A549 (cell line): ENCODE results near the gene ADAMTS2.

Source experiments
- CBX2 ChIP-seq: fragments of 200-600 bp; sonication (generic); IDR thresholded peaks from 2 replicates; pipeline ENCODE4 v1.6.1; 2016; ENCODE audit warnings: low read depth, mild to moderate bottlenecking, borderline replicate concordance
- CEBPB ChIP-seq, 2 experiments: fragments of >200 bp in 1 of 2; sonication (Bioruptor Twin) in 1 of 2; formaldehyde crosslinking in 1 of 2; IDR thresholded peaks; 2 replicates each; pipeline ENCODE4 v1.6.1; 2012 to 2016
- FOSL2 ChIP-seq, 2 experiments: fragments of 450-650 bp in 1 of 2; fragments of >200 bp in 1 of 2; sonication (Bioruptor Twin) in 1 of 2; formaldehyde crosslinking; IDR thresholded peaks; 2 replicates each; pipeline versions ENCODE4 v1.5.0 to v1.6.1; 2016 to 2020; ENCODE audit warnings: mild to moderate bottlenecking in 1 of 2, moderate library complexity in 1 of 2
- POLR2A ChIP-seq: IDR thresholded peaks from 2 replicates; pipeline ENCODE4 v1.6.1; 2012; ENCODE audit warnings: mild to moderate bottlenecking, low read length
- SREBF2 ChIP-seq: fragments of 450-650 bp; IDR thresholded peaks from 2 replicates; pipeline ENCODE4 v1.6.1; 2014; ENCODE audit warnings: mild to moderate bottlenecking, moderate library complexity
- ZC3H11A ChIP-seq: fragments of 450-650 bp; IDR thresholded peaks from 2 replicates; pipeline ENCODE4 v1.6.1; 2014; ENCODE audit warnings: antibody characterized with exemption, mild to moderate bottlenecking
- ZFP36 ChIP-seq: fragments of 450-650 bp; IDR thresholded peaks from 2 replicates; pipeline ENCODE4 v1.6.1; 2014; ENCODE audit warnings: borderline replicate concordance; ENCODE audit not compliant: partially characterized antibody
- TF ChIP-seq, protein P1 (sequence below): fragments of >200 bp; sonication (Bioruptor Twin); formaldehyde crosslinking; IDR thresholded peaks from 3 replicates; pipeline ENCODE4 v1.5.1; 2016
- TF ChIP-seq, protein P2 (sequence below): fragments of 200-600 bp; sonication (generic); IDR thresholded peaks from 2 replicates; pipeline ENCODE4 v1.6.1; 2016; ENCODE audit warnings: antibody characterized with exemption, mild to moderate bottlenecking, moderate library complexity
- TF ChIP-seq, protein P3 (sequence below): IDR thresholded peaks from 2 replicates; pipeline ENCODE4 v1.6.1; 2012
- TF ChIP-seq, protein P4 (sequence below): fragments of 450-650 bp; IDR thresholded peaks from 2 replicates; pipeline ENCODE4 v1.6.1; 2014; ENCODE audit warnings: antibody characterized with exemption

DNA sequence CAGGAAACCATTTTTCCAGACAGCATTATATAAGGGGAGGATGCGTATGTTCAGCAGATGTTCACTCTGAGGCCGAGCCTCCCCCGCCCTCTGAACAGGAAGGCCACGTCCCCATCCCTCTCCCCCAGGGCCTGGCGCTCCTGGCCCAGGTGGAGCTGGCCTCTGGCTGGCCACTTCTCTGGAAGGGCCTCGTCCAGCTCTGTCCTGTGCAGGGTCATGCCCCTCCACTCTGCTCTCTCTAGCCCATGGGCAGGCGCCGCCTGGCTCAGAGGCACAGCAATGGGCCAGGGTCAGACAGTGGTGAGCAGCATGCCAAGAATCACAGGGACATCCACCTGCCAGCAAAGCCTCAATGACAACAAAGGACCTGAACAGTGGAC lies 34.2 kb downstream of the ADAMTS2 start:
- TF ChIP-seq, protein P1, sequence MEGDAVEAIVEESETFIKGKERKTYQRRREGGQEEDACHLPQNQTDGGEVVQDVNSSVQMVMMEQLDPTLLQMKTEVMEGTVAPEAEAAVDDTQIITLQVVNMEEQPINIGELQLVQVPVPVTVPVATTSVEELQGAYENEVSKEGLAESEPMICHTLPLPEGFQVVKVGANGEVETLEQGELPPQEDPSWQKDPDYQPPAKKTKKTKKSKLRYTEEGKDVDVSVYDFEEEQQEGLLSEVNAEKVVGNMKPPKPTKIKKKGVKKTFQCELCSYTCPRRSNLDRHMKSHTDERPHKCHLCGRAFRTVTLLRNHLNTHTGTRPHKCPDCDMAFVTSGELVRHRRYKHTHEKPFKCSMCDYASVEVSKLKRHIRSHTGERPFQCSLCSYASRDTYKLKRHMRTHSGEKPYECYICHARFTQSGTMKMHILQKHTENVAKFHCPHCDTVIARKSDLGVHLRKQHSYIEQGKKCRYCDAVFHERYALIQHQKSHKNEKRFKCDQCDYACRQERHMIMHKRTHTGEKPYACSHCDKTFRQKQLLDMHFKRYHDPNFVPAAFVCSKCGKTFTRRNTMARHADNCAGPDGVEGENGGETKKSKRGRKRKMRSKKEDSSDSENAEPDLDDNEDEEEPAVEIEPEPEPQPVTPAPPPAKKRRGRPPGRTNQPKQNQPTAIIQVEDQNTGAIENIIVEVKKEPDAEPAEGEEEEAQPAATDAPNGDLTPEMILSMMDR: no peak
- TF ChIP-seq SREBF2 (no peak), POLR2A (no peak), ZFP36 (no peak), CEBPB (IDR thresholded peaks at IDR 0.05) (no peak), FOSL2 (IDR thresholded peaks at IDR 0.05) (no peak), FOSL2 (CRISPR knock-in tag; IDR thresholded peaks at IDR 0.05) (no peak), ZC3H11A (no peak), CBX2 (no peak)
- TF ChIP-seq, protein P2, sequence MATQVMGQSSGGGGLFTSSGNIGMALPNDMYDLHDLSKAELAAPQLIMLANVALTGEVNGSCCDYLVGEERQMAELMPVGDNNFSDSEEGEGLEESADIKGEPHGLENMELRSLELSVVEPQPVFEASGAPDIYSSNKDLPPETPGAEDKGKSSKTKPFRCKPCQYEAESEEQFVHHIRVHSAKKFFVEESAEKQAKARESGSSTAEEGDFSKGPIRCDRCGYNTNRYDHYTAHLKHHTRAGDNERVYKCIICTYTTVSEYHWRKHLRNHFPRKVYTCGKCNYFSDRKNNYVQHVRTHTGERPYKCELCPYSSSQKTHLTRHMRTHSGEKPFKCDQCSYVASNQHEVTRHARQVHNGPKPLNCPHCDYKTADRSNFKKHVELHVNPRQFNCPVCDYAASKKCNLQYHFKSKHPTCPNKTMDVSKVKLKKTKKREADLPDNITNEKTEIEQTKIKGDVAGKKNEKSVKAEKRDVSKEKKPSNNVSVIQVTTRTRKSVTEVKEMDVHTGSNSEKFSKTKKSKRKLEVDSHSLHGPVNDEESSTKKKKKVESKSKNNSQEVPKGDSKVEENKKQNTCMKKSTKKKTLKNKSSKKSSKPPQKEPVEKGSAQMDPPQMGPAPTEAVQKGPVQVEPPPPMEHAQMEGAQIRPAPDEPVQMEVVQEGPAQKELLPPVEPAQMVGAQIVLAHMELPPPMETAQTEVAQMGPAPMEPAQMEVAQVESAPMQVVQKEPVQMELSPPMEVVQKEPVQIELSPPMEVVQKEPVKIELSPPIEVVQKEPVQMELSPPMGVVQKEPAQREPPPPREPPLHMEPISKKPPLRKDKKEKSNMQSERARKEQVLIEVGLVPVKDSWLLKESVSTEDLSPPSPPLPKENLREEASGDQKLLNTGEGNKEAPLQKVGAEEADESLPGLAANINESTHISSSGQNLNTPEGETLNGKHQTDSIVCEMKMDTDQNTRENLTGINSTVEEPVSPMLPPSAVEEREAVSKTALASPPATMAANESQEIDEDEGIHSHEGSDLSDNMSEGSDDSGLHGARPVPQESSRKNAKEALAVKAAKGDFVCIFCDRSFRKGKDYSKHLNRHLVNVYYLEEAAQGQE: no peak
- TF ChIP-seq, protein P3, sequence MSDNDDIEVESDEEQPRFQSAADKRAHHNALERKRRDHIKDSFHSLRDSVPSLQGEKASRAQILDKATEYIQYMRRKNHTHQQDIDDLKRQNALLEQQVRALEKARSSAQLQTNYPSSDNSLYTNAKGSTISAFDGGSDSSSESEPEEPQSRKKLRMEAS: no peak
- TF ChIP-seq, protein P4, sequence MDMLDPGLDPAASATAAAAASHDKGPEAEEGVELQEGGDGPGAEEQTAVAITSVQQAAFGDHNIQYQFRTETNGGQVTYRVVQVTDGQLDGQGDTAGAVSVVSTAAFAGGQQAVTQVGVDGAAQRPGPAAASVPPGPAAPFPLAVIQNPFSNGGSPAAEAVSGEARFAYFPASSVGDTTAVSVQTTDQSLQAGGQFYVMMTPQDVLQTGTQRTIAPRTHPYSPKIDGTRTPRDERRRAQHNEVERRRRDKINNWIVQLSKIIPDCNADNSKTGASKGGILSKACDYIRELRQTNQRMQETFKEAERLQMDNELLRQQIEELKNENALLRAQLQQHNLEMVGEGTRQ: no peak
